Glomerular visceral epithelial cell (primary cell): ENCODE results near the gene HPSE.
"Not testable (repeated sequence)": the region's sequence is repeated elsewhere in the genome, so short reads cannot be mapped to it uniquely, and the experiment has no call there.

Experiments
- DNase-seq: peaks from one replicate; pipeline ENCODE4 v3.0.0-alpha.2; 2016; ENCODE audit errors: extremely low spot score

The HPSE gene

GRCh38 chr4:83335701-83336100, 1.1 kb upstream of the HPSE start:
- no peak for DNase-seq

GRCh38 chr4:83331956-83332355, 2.7 kb downstream of the HPSE start:
- DNase-seq: no peak

GRCh38 chr4:83329521-83330110, 5.0 kb downstream of the HPSE start:
- DNase-seq: no peak

GRCh38 chr4:83328521-83329187, 6.0 kb downstream of the HPSE start:
- DNase-seq: no peak

GRCh38 chr4:83326546-83326945, 8.1 kb downstream of the HPSE start:
- DNase-seq: no peak

GRCh38 chr4:83325306-83325705, 9.3 kb downstream of the HPSE start:
- not testable (repeated sequence) for DNase-seq

GRCh38 chr4:83323136-83323535, 11.5 kb downstream of the HPSE start:
- DNase-seq: no peak

GRCh38 chr4:83320548-83320947, 14.1 kb downstream of the HPSE start:
- peak; percentile 45 for DNase-seq

- no peak for DNase-seq
Measured at GRCh38 chr4:83318666-83319065, 16.0 kb downstream of the HPSE start.

GRCh38 chr4:83317671-83318070, 17.0 kb downstream of the HPSE start:
- no peak for DNase-seq

- no peak for DNase-seq
Measured at GRCh38 chr4:83316459-83317165, 18.0 kb downstream of the HPSE start.

- no peak for DNase-seq
Measured at GRCh38 chr4:83315341-83315870, 19.2 kb downstream of the HPSE start.

GRCh38 chr4:83308672-83309071, 26.0 kb downstream of the HPSE start:
- no peak for DNase-seq

GRCh38 chr4:83307920-83308319, 26.7 kb downstream of the HPSE start:
- no peak for DNase-seq

GRCh38 chr4:83305187-83305586, 29.5 kb downstream of the HPSE start:
- no peak for DNase-seq

GRCh38 chr4:83297548-83298260, 36.9 kb downstream of the HPSE start:
- DNase-seq: no peak

- DNase-seq: no peak
Measured at GRCh38 chr4:83293305-83294046, 41.2 kb downstream of the HPSE start.

- DNase-seq: not testable (repeated sequence)
Measured at GRCh38 chr4:83290059-83290774, 44.4 kb downstream of the HPSE start.

GRCh38 chr4:83288381-83288780, 46.3 kb downstream of the HPSE start:
- not testable (repeated sequence) for DNase-seq

- peak; percentile 16 for DNase-seq
Measured at GRCh38 chr4:83285055-83285407, 49.6 kb downstream of the HPSE start.
